SK-MEL-5 (cell line): Measurements from ENCODE around the gene MALAT1. TPM values are rescaled to one million over a fixed set of nuclear protein-coding genes. Genes with fewer than 3 reads are reported as not detected.

Experiments used
- DNase-seq: peaks from one replicate; pipeline ENCODE4 v3.0.0-alpha.2; 2016; ENCODE audit warnings: low read depth, low spot score
- in situ Hi-C: cut with HindIII; loops from 2 replicates; pipeline ENCODE4 v1.10.0; 2016; ENCODE audit warnings: low sequenced_read_pairs, high pct_unique_total_duplicates, low pct_unique_long_range_greater_than_20kb
- total RNA-seq: library from RNA; depleted of rRNA; stranded (reverse); fragments of >200 nt; shearing (Covaris generic); gene quantifications from 2 replicates; pipeline ENCODE4 v1.2.3, GENCODE V29; 2014

The MALAT1 gene
- total RNA-seq, 1 experiment from 2014 or later: 1,469 TPM

DNA sequence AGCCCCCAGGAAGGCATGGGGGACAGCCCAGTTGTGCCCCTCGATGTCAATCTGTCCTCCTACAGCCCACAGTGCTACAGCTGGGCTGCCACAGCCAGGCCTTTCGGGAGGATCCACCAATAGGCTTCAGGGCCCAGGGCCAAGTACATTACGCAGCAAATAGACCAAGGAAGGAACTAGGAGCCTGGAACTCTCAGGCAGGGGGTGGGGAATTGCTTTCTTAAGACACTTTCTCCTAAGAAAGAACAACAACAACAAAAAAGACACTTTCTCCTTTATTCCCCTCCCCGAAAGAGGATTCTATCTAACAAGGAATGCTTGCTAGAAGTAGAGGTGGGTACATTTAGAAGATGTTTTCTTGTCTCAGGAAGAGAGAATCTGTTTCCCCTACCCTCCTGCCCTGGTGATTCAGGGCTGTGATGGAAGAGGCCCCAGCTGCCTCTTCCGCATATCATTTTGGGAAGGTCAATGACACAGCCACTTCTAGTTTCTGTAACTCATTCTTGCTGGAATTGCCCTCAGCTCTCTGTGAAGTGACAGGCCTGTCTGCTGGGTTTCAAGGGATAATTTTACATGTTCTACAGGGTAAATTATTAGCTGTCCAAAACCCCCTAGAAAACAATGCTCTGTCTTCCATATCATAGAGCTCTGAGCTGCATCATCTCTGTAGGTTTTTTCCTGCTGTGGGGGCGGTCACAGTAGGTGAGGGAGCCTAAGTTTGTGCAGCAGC lies 6.0 kb upstream of the MALAT1 start:
- in situ Hi-C loops: no loop called here
- DNase-seq: peak; percentile 72

DNA sequence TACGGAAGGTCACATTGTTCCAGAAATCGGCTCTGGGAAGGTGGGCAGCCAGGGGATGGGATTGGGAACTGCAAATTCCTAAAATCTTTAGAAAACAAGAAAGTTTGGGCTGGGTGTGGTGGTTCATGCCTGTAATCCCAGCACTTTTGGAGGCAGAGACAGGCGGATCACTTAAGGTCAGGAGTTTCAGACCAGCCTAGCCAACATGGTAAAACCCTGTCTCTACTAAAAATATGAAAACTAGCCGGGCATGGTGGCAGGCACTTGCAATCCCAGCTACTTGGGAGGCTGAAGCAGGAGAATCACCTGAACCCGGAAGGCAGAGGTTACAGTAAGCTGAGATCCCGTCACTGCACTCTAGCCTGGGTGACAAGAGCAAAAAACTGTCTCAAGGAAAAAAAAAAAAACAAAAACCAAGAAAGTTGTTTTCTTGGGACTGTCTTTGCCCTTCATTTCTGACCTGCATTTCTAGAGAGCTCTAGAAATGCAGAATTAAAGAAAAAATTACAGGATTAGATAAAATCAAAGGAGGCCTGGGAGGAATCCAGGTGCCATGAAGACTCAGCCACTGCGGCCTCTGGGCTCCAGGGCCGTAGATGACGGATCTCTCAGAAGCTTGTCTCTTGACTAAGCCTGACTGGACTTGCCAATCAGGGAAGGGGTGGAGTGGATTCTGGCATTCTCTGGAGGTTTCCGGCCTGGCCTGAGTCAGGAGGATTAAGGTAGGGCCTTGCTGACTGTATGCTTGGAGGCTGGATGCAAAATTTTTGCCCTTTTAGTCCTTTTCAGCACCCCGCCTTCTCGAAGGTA lies 5.3 kb upstream of the MALAT1 start:
- in situ Hi-C loops: no loop called here
- peak; percentile 61 for DNase-seq

- DNase-seq: no peak
Measured at GRCh38 chr11:65496304-65497140, 2.3 kb upstream of the MALAT1 start.

GRCh38 chr11:65497141-65498041 lies 1.5 kb upstream of the MALAT1 start:
- in situ Hi-C loops: no loop called here
- peak; percentile 94 for DNase-seq

More at GRCh38 chr11:65496304-65497140, 2.3 kb upstream of the MALAT1 start:
- in situ Hi-C loops: no loop called here

DNA sequence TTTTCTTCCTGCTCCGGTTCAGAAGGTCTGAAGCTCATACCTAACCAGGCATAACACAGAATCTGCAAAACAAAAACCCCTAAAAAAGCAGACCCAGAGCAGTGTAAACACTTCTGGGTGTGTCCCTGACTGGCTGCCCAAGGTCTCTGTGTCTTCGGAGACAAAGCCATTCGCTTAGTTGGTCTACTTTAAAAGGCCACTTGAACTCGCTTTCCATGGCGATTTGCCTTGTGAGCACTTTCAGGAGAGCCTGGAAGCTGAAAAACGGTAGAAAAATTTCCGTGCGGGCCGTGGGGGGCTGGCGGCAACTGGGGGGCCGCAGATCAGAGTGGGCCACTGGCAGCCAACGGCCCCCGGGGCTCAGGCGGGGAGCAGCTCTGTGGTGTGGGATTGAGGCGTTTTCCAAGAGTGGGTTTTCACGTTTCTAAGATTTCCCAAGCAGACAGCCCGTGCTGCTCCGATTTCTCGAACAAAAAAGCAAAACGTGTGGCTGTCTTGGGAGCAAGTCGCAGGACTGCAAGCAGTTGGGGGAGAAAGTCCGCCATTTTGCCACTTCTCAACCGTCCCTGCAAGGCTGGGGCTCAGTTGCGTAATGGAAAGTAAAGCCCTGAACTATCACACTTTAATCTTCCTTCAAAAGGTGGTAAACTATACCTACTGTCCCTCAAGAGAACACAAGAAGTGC lies 661 bp upstream of the MALAT1 start:
- in situ Hi-C loops: no loop called here

DNA sequence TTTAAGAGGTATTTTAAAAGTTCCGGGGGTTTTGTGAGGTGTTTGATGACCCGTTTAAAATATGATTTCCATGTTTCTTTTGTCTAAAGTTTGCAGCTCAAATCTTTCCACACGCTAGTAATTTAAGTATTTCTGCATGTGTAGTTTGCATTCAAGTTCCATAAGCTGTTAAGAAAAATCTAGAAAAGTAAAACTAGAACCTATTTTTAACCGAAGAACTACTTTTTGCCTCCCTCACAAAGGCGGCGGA lies 193 bp upstream of the MALAT1 start:
- no peak for DNase-seq
- in situ Hi-C loops: no loop called here

More for the DNA sequence above, 661 bp upstream of the MALAT1 start:
- DNase-seq: peak; percentile 63

- in situ Hi-C loops: no loop called here
- no peak for DNase-seq
Measured at GRCh38 chr11:65499713-65500386, 1.0 kb downstream of the MALAT1 start.

DNA sequence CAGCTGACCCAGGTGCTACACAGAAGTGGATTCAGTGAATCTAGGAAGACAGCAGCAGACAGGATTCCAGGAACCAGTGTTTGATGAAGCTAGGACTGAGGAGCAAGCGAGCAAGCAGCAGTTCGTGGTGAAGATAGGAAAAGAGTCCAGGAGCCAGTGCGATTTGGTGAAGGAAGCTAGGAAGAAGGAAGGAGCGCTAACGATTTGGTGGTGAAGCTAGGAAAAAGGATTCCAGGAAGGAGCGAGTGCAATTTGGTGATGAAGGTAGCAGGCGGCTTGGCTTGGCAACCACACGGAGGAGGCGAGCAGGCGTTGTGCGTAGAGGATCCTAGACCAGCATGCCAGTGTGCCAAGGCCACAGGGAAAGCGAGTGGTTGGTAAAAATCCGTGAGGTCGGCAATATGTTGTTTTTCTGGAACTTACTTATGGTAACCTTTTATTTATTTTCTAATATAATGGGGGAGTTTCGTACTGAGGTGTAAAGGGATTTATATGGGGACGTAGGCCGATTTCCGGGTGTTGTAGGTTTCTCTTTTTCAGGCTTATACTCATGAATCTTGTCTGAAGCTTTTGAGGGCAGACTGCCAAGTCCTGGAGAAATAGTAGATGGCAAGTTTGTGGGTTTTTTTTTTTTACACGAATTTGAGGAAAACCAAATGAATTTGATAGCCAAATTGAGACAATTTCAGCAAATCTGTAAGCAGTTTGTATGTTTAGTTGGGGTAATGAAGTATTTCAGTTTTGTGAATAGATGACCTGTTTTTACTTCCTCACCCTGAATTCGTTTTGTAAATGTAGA lies 1.7 kb downstream of the MALAT1 start:
- DNase-seq: peak; percentile 67
- in situ Hi-C loops: no loop called here

DNA sequence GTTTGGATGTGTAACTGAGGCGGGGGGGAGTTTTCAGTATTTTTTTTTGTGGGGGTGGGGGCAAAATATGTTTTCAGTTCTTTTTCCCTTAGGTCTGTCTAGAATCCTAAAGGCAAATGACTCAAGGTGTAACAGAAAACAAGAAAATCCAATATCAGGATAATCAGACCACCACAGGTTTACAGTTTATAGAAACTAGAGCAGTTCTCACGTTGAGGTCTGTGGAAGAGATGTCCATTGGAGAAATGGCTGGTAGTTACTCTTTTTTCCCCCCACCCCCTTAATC lies 2.3 kb downstream of the MALAT1 start:
- in situ Hi-C loops: no loop called here
- DNase-seq: no peak

GRCh38 chr11:65501472-65502273 lies 2.8 kb downstream of the MALAT1 start:
- DNase-seq: peak; percentile 64
- in situ Hi-C loops: no loop called here

GRCh38 chr11:65502274-65502554 lies 3.4 kb downstream of the MALAT1 start:
- in situ Hi-C loops: no loop called here
- no peak for DNase-seq

DNA sequence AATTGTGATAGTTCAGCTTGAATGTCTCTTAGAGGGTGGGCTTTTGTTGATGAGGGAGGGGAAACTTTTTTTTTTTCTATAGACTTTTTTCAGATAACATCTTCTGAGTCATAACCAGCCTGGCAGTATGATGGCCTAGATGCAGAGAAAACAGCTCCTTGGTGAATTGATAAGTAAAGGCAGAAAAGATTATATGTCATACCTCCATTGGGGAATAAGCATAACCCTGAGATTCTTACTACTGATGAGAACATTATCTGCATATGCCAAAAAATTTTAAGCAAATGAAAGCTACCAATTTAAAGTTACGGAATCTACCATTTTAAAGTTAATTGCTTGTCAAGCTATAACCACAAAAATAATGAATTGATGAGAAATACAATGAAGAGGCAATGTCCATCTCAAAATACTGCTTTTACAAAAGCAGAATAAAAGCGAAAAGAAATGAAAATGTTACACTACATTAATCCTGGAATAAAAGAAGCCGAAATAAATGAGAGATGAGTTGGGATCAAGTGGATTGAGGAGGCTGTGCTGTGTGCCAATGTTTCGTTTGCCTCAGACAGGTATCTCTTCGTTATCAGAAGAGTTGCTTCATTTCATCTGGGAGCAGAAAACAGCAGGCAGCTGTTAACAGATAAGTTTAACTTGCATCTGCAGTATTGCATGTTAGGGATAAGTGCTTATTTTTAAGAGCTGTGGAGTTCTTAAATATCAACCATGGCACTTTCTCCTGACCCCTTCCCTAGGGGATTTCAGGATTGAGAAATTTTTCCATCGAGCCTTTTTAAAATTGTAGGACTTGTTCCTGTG lies 3.9 kb downstream of the MALAT1 start:
- DNase-seq: peak; percentile 57
- in situ Hi-C loops: no loop called here

DNA sequence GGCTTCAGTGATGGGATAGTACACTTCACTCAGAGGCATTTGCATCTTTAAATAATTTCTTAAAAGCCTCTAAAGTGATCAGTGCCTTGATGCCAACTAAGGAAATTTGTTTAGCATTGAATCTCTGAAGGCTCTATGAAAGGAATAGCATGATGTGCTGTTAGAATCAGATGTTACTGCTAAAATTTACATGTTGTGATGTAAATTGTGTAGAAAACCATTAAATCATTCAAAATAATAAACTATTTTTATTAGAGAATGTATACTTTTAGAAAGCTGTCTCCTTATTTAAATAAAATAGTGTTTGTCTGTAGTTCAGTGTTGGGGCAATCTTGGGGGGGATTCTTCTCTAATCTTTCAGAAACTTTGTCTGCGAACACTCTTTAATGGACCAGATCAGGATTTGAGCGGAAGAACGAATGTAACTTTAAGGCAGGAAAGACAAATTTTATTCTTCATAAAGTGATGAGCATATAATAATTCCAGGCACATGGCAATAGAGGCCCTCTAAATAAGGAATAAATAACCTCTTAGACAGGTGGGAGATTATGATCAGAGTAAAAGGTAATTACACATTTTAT lies 4.6 kb downstream of the MALAT1 start:
- in situ Hi-C loops: no loop called here
- no peak for DNase-seq

- peak; percentile 78 for DNase-seq
- in situ Hi-C loops: no loop called here
Measured at GRCh38 chr11:65503949-65504673, 5.3 kb downstream of the MALAT1 start.
